SKM-1 (cell line): ENCODE results near the gene ZNF514.
"Not testable (repeated sequence)": the region's sequence is repeated elsewhere in the genome, so short reads cannot be mapped to it uniquely, and the experiment has no call there.

Experiments used
- DNase-seq: peaks from one replicate; lab custom pipeline; 2025; ENCODE audit not compliant: unreplicated experiment; lab: John Stamatoyannopoulos, UW

ZNF514 gene

GRCh38 chr2:95138702-95139101 lies 20.9 kb downstream of the ZNF514 start:
- no peak for DNase-seq

- no peak for DNase-seq
Observed at GRCh38 chr2:95122197-95122551, 37.5 kb downstream of the ZNF514 start.

GRCh38 chr2:95121407-95122196 lies 38.0 kb downstream of the ZNF514 start, which contains the start of gene MRPS5:
MRPS5 (minus strand) TSS chr2:95121808; CDS start chr2:95121791, 17 bp downstream.
- peak; percentile 66 for DNase-seq

- no peak for DNase-seq
Observed at GRCh38 chr2:95121093-95121406, 38.6 kb downstream of the ZNF514 start.

GRCh38 chr2:95115418-95115817 lies 44.2 kb downstream of the ZNF514 start:
- peak; percentile 11 for DNase-seq

GRCh38 chr2:95113464-95113863 lies 46.2 kb downstream of the ZNF514 start:
- DNase-seq, result no peak

- no peak for DNase-seq
Observed at GRCh38 chr2:95110395-95110794, 49.3 kb downstream of the ZNF514 start.

- no peak for DNase-seq
Observed at GRCh38 chr2:95109260-95109659, 50.4 kb downstream of the ZNF514 start.

- DNase-seq, result no peak
Observed at GRCh38 chr2:95106081-95106480, 53.6 kb downstream of the ZNF514 start.

GRCh38 chr2:95104606-95105005 lies 55.0 kb downstream of the ZNF514 start:
- DNase-seq, result no peak

- DNase-seq, result no peak
Observed at GRCh38 chr2:95099910-95100309, 59.7 kb downstream of the ZNF514 start.

GRCh38 chr2:95098273-95098672 lies 61.4 kb downstream of the ZNF514 start:
- not testable (repeated sequence) for DNase-seq
